CD4-positive, alpha-beta T cell treated with Interferon gamma for 1 hour (primary cell): Measurements from ENCODE around the gene RFTN1.

ENCODE experiments used
- DNase-seq: peaks from one replicate; pipeline ENCODE4 v3.0.0-alpha.2; 2020

Gene RFTN1, protein sequence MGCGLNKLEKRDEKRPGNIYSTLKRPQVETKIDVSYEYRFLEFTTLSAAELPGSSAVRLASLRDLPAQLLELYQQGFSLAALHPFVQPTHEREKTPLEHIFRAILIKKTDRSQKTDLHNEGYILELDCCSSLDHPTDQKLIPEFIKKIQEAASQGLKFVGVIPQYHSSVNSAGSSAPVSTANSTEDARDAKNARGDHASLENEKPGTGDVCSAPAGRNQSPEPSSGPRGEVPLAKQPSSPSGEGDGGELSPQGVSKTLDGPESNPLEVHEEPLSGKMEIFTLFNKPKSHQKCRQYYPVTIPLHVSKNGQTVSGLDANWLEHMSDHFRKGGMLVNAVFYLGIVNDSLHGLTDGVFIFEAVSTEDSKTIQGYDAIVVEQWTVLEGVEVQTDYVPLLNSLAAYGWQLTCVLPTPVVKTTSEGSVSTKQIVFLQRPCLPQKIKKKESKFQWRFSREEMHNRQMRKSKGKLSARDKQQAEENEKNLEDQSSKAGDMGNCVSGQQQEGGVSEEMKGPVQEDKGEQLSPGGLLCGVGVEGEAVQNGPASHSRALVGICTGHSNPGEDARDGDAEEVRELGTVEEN

DNA sequence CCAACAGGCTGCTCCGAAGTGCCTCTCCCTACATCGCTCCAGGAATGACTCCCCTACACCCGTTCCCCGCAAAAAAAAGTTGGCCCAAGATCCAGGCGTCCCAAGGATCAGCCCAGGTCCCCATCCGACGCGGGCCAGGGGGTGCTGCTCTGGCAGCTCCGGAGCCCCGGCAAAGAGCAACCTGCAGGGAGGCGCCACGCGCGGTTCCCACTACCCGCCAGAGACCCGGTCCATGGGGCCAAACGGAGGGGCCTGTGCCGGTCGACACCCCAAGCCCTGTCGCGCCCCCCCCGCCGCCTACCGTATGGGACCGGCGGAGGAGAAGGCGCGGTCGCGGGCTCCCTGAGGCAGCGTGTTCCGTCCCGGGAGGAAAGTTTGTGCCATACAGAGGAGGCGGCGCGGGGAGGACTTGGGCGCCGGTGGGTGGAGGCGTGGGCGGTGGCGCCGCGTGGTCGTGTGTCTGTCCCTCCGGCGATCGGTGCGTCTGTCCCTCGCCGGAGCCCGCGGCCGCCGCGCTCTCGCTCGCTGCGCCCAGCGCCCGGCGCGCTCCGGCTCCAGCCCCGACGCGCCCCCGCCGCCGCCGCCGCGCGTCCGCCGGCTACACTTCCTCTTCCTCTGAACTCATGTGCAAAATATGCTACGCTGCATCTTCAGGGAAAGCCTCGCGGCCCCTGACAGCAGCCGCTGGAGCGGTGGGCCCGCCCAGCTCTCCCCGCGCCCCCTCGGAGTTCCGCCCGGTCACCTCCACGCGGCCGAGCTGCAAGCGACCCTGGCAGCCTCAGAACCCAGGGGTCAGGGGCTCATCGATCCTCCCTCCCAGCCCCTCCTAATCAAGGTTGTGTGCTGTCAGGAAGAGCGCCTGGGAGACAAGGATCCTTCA, at the start of gene RFTN1:
RFTN1 (minus strand) TSS at position 559 of the 880 bp plus-strand sequence. CDS start 19,830 bp downstream, outside the sequence.
- peak; percentile 60 for DNase-seq

DNA sequence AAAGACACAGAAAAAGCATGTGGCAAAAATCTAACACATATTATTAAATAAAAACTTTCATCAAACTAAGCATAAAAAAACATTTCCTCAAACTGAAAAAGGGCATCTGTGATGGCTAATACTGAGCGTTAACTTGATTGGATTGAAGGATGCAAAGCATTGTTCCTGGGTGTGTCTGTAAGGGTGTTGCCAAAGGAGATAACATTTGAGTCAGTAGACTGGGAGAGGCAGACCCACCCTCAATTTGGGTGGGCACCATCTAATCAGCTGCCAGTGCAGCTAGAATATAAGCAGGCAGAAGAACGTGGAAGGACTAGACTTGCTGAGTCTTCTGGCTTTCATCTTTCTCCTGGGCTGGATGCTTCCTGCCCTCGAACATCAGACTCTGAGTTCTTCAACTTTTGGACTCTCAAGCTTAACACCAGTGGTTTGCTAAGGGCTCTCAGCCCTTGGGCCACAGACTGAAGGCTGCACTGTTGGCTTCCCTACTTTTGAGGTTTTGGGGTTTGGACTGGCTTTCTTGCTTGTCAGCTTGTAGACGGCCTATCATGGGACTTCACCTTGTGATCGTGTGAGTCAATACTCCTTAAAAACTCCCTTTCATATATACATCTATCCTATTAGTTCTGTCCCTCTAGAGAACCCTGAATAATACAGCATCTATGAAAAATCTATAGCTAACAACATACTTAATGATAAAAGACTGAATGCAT, 46.3 kb upstream of the RFTN1 start:
- DNase-seq, result no peak

DNA sequence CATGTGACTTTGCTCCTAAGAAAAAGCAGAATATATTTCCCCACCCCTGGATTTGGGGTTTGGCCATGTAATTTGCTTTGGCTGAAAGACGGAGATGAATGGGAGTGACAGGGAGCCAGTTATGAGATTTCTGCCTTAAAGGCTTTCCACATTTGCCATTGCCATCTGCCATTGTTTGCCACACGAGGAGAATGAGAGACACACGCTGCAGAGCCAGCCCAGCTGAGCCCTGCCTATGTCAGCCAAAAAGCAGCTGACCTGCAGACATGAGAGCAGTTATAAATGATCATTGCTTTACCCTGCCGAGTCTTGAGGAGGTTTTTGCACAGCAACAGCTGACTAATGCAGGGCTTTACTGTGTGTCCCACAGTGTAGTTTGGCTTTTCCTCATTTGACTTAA, 40.6 kb upstream of the RFTN1 start:
- DNase-seq, result no peak

DNA sequence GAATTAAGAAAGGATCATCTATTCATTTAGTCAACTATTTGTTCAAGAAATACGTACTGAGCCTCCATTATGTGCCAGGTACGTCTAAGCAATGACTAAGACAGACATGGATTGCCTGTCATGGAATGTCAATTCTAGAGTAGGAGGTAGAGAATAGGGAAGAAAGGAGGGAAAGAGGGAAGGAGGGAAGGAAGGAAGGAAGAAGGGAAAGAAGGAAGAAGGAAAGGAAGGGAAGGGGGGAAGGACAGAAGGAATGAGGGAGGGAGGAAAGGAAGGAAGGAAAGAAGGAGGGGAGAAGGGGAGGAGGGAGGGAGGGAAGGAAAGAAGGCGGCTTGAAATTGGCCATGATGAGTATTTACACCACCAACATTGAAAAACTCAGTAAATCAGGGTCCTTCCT, 39.3 kb upstream of the RFTN1 start:
- no peak for DNase-seq

DNA sequence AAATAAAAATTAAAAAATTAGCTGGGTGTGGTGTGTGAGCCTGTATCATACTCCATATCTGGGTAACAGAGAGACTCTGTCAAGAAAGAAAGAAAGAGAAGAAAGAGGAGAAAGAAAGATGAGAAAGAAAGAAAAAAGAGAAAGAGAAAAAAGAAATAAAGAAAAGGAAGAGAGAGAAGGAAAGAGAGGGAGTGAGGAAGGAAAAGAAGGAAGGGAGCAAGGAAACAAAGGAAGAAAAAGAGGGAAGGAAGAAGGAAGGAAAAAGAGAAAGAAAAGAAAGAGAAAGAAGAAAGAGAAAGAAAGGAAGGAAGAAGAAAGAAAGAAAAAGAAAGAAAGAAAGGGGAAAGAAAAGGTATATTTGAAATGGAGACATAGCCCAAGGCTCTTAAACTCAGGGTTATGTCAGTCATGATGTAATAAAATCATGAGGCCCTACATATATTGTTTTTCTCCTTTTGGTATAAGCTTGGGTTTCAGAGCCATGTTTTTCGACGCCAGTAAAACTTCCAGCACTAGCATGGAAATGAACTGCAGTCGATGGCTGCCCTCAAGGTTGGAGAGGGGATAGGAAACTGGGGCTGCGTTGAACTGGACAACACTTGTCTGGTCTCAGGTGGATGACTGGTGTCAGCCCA, 38.0 kb upstream of the RFTN1 start:
- no peak for DNase-seq

DNA sequence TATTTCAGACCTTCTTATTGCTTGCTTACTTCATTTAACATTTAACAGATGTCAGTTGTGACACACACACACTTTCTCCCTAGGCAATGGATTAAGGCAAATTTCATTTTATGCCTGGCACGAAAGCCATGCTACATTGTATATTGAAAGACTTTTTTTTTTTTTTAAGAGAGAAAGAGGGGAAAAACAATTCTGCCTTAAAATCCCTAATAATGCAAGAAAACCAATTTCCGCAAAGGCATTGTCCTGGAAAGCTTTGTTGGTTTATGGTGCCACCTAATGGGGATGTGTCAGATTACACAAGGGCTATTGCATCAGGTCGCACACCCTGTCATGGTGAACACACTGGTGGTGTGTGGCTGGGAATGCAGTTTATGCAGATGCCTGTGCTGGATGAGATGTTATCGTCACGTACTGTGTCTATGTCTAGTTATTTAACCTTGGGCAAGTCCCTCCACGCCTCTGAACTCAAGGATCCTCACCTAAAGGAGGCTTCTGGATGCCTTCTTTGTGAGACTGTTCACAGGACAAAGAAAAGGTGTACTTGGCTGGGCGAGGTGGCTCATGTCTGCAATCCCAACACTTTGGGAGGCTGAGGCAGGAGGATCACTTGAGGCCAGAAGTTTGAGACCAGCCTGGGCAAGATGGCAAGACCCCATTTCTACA, 37.3 kb upstream of the RFTN1 start:
- DNase-seq, result peak; percentile 68

DNA sequence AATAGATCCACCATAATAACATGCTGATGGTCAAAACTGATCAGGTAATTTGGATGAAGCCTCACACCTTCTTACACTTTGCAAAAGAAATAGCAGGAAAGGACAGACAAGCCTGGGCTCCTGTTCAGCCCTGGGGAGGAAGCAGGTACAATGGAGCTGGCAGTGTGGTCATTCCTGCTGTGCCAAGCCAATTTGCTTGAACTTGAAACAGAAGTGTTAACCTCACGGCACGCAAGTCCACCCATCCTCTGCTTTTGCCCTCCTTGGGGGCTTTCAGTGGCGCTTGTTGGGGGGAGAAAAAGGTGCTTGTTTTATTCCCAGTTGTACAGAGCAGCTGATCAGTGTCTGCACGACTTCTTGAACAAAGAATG, 36.8 kb upstream of the RFTN1 start:
- DNase-seq, result no peak

DNA sequence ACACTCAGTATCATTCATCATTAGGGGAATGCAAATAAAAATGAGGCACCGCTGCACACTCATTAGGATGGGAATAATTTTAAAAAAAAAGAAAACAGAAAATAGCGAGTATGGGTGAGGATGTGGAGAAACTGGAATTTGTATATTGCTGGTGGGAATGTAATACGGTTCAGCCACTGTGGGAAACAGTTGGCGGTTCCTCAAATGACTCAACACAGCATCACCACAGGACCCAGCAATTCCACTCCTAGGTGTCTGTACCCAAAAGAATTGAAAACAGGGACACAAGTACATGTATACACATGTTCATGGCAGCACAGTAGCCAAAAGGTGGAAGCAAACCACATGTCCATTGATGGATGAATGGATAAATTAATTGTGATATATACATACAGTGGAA, 35.2 kb upstream of the RFTN1 start:
- no peak for DNase-seq

DNA sequence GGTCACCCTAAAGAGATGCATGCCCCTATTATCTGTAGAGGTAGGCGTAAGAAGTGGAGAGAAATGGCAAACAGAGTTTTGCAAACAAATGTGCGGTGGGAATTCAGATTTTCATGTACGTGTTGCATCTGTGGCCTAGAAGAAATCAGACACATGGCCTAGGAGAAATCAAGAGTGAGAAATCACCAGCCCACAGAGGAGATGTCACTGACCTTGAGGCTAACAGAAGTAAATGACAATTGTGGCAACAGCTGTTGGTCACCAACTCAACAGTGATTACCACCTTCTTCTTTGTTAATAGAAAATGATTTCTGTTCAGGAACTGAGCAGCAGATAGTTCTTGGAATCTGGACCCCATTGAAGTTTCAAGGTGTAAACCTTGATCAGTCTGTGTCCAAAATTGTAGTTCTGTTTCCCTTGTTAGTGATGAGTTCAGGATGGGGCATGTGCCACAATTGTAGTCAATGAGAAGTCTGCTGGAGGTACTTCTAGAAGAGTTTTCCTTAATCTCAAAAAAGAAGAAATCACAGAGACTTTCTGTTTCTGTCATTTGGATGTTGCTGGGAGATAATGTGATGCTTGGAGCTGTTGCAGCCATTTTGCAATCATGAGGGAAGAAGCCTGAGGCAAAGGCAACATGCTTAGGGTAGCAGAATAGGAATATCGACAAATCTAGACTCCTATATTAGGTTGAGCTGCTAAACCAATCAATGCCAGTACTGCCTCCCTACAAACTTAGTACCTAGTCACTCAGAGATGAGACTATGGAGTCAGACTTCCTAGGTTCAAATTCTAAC, 34.3 kb upstream of the RFTN1 start:
- DNase-seq, result no peak

DNA sequence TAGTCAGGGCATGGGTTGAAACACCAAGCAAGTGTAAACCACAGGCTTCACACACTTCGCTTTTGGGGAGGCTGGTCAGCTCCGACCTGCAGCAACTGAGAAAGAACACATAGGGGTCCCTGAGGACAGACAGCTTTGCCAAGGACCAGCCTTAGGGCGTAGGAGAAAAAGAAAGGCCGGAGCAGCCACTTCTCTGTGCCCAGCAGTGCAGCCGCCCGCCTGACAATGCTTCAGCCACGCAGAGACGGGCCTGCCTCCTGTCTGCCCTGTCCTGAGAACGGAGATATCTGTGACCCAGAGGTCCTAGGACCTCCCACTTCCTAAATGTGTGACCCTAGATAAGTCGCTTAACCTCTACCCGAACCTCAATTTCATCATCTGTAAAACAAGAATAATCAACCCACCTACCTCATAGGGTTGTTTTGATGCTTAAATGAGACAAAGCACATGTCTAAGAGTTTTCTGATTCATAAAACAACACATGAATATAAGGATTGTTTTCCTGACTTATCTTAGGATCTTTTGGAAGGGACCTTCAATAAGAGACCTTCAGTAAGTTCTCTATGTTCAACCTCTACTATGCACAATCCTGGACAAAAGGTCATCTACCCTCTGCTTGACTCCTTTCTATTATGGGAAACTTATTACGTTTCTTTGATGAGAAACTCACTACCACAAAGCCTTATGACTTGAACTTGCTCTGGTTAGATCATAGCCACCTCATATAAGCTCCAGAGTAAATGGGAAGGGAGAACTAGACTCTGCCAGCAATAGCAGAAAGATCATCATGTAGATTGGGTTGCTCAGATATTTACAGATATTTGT, 32.9 kb upstream of the RFTN1 start:
- no peak for DNase-seq

DNA sequence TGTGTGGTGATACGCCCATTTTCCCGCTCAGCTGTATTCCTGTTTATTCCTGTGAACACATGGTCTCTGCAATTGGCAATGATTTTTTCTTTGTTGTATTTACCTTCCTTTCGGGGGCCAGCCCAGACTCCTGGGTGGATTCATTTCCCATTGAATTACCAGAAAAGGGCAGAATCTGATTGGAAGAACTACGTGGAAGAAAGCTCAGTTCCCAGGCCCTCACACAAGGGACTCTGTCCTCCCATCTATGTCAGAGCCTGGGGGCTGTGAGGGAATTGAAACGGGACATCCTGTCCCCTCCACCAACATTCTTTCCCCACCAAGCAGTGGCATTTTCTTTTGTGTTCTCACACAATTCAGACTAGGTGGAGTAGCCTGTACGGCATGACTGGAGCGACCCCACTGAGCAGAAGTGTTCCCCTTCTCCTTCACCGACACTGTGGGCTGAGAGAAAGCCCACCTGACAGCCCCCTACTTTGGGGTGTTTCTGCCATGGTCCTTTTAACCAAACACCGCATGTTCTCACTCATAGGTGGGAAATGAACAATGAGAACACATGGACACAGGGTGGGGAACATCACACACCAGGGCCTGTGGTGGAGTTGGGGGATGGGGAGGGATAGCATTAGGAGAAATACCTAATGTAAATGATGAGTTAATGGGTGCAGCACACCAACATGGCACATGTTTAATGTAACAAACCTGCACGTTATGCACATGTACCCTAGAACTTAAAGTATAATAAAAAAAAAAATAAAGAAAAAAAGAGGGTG, 32.1 kb upstream of the RFTN1 start:
- DNase-seq, result no peak

DNA sequence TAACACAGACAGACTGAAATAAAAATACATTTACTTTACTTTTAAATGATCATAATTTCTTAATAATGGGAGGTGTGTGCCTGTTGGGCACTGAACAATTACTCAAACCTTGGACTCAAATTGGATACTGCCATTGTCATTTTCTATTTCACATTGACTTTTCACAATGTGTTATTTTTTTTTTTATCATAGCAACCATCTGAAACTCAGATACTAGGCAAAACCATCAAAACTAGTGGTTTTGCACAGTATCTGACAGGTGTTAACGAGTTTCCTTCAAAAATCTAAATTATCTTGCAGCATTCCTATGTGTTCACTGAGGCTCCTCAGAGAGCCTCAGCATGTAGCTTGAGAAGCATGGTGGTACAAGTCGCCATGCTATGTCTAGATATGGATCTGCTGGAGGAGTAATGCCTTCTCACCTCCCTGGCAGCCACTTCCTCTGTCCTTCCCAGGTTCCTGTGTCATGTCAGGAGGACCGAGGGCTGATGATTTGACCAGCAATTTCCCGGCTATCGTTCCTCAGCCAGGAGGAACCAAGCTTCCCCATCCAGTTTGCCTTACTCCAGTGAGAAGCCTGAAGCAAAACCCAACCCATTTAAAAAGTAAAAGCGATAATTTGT, 29.9 kb upstream of the RFTN1 start:
- no peak for DNase-seq

DNA sequence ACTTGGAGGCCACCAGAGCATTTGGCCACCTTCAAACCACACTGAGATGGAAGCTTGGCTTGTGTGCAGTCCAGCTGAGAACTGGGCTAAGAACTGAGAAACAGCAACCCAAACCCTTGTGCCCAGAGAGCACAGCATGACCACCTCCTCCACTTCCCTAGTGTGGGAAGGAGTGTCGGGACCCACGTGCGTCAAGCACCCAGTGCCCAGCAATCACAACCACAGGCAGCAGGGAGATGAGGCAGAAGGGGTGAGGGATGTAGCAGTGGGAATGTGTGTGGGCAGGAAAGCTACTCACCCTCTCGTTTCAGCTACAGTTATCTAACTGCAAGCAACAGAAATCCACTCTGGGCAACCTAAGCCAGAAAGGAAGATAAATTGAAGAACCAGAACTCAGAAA, 25.0 kb upstream of the RFTN1 start:
- no peak for DNase-seq

DNA sequence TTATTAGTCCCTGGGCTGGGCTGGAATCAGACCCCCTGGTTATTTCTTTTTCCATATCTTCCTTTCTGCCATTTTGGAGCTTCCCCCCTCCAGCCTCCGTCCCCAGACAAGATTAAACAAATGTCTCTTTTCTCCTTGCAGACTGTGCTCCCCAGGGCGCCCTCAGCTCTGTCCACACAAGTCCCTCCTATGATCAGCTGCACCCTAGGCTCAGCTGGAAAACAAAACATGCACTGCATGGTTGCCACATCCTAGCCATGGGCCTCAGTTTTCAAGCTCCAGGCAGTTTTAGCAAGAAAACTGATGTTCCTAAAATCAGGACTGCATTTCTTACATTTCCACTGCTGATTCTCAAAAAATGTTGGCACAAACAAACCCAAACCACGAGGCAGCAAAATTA, 23.5 kb upstream of the RFTN1 start:
- DNase-seq, result no peak

DNA sequence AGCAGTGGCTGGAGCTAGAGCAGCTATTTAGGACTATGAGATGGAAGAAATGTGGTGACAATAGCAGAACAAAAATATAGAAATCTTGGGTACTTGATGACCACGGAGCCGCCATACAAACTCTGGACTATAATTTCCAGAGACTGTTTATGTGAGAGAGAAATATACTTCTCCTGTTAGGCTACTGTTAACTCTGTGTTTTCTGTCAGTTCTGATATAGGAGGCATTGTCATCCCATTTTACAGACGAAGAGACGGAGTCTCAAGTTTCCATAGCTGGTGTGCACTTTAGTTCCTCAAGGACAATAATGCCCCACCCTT, 22.8 kb upstream of the RFTN1 start:
- no peak for DNase-seq

DNA sequence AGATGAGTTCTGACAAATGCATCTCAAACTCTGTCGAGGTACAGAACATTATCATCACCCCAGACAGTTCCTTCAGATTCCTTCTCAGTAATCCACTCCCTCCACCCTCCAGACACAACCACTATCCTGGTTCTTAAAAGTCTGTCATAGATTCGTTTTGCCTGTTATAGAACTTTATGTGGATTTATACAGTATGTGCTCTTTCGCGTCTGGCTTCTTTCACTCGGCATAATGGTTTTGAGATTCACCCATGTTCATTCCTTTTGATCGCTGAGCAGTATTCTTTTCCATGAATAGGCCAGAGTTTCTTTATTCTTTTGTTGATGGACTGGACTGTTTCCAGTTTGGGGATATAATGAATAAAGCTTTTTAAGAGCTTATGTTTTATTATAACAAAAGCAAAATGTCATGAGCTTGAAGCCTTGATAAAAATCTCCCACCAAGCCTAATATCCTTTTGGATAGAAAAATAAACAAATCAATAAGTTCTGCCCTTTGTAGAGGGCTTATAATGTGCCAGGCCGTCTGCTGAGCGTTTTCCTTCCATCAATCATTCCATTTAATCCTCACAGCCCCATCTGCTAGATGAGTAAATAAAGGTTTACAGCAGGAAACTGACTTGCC, 21.3 kb upstream of the RFTN1 start:
- no peak for DNase-seq

DNA sequence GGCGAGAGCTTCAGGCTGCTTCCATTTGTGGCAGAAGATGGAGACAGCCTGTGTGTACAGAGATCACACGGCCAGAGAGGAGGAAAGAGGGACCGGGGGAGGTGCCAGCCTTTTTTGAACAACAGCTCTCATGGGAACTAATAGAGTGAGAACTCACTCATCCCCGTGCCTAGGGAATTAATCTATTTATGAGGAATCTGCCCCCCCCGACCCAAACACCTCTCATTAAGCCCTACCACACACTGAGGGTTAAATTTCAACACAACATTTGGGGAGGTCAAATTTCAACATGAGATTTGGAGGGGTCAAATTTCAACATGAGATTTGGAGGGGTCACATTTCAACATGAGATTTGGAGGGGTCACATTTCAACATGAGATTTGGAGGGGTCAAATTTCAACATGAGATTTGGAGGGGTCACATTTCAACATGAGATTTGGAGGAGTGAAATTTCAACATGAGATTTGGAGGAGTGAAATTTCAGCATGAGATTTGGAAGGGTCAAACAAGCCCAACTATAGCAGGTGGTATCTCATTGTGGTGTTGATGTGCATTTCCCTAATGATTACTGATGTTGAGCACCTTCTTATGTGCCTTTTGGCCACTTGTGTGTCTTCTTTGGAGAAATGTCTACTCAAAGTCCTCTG, 20.6 kb upstream of the RFTN1 start:
- no peak for DNase-seq

DNA sequence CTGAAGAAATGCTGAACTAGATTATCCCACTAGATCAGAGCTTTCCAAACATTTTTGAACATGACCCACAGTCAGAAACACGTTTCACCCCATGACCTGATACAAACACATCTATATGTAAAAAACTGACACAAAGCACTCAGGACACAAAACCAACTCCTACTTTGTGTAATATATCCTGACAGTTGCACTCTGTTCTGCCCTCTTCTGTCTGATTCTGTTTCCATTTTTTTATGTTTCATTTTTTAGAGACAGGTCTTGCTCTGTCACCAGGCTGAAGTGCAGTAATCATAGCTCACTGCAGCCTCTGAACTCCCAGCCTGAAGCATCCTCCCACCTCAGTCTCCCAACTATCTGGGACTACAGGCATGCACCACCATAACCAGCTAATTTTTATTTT, 15.8 kb upstream of the RFTN1 start:
- no peak for DNase-seq
